SKM-1 (cell line): ENCODE data around the gene MYO1D.
A peak's percentile ranks its signal among the peaks of the same experiment; 100 is the strongest.
"Not testable (repeated sequence)": the region's sequence is repeated elsewhere in the genome, so short reads cannot be mapped to it uniquely, and the experiment has no call there.

Source experiments
- DNase-seq: peaks from one replicate; lab custom pipeline; 2025; ENCODE audit not compliant: unreplicated experiment; lab: John Stamatoyannopoulos, UW

The MYO1D gene

GRCh38 chr17:32821987-32822934 lies 54.7 kb downstream of the MYO1D start:
- not testable (repeated sequence) for DNase-seq

GRCh38 chr17:32820440-32820839 lies 56.5 kb downstream of the MYO1D start:
- DNase-seq, result no peak

GRCh38 chr17:32819787-32820186 lies 57.1 kb downstream of the MYO1D start:
- no peak for DNase-seq

- DNase-seq, result no peak
These were observed 57.9 kb downstream of the MYO1D start for GRCh38 chr17:32819035-32819434.

- no peak for DNase-seq
These were observed 61.5 kb downstream of the MYO1D start for GRCh38 chr17:32815460-32815859.

- DNase-seq, result no peak
These were observed 62.1 kb downstream of the MYO1D start for GRCh38 chr17:32814836-32815235.

GRCh38 chr17:32813021-32813420 lies 63.9 kb downstream of the MYO1D start:
- DNase-seq, result no peak

GRCh38 chr17:32810690-32811089 lies 66.2 kb downstream of the MYO1D start:
- no peak for DNase-seq

- no peak for DNase-seq
These were observed 69.3 kb downstream of the MYO1D start for GRCh38 chr17:32807577-32807976.

DNA sequence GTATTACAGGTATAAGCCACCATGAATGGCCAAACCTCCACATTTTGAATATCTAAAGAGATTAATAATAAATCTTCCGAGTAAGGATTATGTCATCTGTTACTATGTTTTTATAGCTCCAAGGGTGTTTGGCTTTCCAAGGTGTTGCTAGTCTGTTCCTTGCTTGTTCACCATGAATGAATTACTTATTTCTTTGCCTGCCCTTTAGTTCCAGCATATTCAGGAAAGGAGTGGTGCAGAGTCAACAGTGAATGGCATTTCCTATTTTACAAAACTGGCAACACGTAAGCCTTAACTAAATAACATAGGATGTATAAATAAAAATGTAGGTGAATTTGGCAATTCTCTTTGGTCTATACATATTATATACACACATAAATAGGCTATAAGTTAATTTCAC lies 70.3 kb downstream of the MYO1D start:
- DNase-seq, result no peak

DNA sequence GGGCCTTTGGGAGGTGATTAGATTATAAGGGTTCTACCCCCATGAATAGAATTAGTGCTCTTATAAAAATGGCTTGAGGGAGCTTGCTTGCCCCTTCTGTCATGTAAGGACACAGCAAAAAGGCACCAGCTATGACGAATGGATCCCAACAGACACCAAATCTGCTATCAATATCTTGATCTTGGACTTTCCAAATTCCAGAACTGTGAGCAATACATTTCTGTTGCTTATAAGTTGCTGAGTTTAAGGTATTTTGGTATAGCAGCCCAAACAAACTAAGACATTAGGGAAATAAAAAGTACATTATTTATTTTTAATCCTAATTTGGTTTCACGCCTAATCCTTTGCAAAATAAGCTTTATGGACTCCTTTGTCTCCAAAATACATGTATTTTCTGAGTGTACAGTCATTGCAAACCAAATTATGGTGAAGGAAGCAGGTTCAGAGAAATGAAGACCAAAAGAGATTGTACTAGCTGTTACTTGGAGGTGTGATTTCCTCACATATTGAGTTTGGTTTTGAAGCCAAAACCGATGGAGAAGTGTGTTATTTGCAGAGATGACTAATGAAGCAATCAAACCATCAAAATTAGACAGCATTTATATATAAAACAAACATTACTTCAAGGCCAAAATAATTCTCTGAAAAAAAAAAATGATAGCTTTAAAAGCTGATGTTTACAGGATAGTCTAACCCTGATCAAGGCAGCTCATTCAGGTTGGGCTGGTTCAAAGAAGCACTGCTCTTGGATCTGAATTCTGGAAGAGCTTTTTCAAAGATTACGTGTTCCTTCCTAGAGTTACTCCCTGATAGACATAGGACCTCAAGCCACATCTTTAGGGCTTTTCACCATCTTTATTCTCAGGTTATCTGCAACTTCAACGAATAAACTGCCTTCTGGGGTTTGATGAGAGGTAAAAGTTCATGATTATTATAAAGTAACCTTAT lies 71.6 kb downstream of the MYO1D start:
- no peak for DNase-seq

GRCh38 chr17:32803544-32803943 lies 73.4 kb downstream of the MYO1D start:
- DNase-seq, result no peak

DNA sequence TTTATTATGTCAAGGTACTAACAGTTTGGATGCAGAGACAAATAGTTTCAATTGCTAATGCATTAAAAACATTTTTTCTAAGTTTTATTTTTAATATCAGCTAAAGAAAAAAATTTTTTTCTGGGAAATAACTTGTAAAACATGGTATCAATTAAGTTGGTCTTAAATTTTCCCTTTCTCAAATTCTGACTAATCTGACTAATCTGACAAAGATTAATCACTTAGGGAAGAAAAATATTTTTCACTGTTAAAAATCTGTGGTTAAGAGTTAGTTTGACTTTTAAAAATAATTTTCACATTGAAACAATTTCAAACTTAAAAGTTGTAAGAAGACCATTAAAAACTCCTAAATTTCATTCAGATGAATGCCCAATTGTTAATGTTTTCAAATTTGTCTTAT lies 74.6 kb downstream of the MYO1D start:
- DNase-seq, result no peak

GRCh38 chr17:32801641-32802040 lies 75.3 kb downstream of the MYO1D start:
- no peak for DNase-seq

DNA sequence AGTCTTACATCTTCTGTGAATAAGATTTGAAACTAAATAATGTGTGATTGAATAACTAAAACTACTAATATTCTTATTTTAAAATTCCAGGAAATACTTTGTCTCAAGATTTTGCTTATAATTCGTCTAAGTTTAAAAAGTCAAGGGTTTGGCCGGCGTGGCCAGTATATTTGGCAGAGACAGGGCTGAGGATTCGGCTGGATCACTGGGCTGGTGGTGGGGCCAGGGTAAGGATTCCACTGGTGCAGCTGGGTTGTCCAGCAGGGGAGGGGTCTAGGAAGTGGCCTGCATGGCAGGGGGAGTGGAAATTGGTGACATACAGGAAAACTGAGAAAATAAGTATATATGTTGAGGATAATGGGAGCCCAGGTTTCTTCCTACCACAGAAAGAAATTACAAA lies 75.7 kb downstream of the MYO1D start:
- DNase-seq, result no peak

DNA sequence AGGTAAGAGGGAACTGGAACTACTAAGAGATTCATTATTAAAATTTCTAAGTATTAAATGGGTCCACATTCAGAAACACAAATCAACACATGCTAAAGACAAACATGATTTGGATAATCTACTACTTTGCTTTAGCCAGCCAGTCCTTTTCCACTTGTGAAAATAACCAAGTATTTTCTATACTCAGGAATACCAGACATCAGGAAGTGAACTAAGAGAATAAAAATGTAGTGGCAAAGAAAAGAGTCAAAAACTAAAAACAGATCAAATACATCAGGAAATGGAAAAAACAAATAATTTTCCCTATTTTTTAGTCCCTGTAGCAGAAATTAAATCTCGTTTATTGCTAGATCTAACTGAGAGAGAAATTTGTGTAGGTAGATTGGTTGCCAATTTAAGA lies 78.0 kb downstream of the MYO1D start:
- no peak for DNase-seq

- peak; percentile 7 for DNase-seq
These were observed 81.5 kb downstream of the MYO1D start for GRCh38 chr17:32795339-32795979.

- DNase-seq, result no peak
These were observed 82.2 kb downstream of the MYO1D start for GRCh38 chr17:32794533-32795246.

DNA sequence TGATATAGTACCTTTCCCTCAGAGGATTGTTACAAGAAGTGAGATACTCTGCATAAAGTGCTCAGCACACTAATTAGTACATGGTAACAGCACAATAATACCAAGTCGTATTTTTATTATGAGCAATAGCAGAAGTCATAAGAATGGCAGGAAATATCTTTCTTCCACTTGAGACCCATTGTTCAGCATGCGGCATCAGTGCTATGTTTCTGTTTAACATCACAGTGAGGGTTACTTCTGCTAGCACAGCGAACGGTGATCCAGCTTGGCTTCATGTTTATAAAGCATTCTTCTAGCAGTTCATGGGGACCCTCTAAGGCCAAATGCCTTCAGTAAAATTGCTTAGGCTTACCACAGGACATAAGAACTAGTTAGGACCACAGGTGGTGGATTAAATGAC lies 83.1 kb downstream of the MYO1D start:
- no peak for DNase-seq

- DNase-seq, result no peak
These were observed 84.7 kb downstream of the MYO1D start for GRCh38 chr17:32792207-32792606.

GRCh38 chr17:32786169-32786568 lies 90.8 kb downstream of the MYO1D start:
- DNase-seq, result no peak
